GM12878 (cell line): ENCODE measurements around the gene EVI2B. TPM values are rescaled to one million over a fixed set of nuclear protein-coding genes. Genes with fewer than 3 reads are reported as not detected.

ENCODE experiments used
- ATAC-seq: fragments of 200-7000 bp; cut with Tn5 transposase; 3 replicates; pipeline ENCODE4 v1.9.1; 2020; ENCODE audit warnings: mild to moderate bottlenecking, moderate library complexity
- BruUV-seq: library from RNA; stranded (reverse); fragments of 400-500 nt; replicated peaks from 2 replicates; lab custom pipeline; 2021; lab: Mats Ljungman, UMichigan
- CTCF ChIA-PET: fragments of 300-600 bp; sonication (Branson Sonifier 250); formaldehyde crosslinking; extraction: SDS; loops from one replicate; lab custom pipeline; 2021; ENCODE audit warnings: inconsistent platforms; lab: Yijun Ruan, JAX
- POLR2A ChIA-PET: fragments of 350-600 bp; formaldehyde crosslinking; extraction: SDS; loops from one replicate; lab custom pipeline; 2021; ENCODE audit warnings: inconsistent platforms; lab: Charles Lee
- RAD21 ChIA-PET: fragments of 300-600 bp; sonication (Branson Sonifier 250); formaldehyde crosslinking; loops from one replicate; lab custom pipeline; 2023; ENCODE audit warnings: antibody characterized with exemption; ENCODE audit not compliant: unreplicated experiment; lab: Charles Lee
- SMC1A ChIA-PET: fragments of 300-600 bp; sonication (Branson Sonifier 250); formaldehyde crosslinking; loops from one replicate; lab custom pipeline; 2023; ENCODE audit not compliant: unreplicated experiment, uncharacterized antibody; lab: Charles Lee
- DNase-seq: peaks from one replicate; pipeline ENCODE4 v3.0.0-alpha.2; 2011; ENCODE audit warnings: low read depth, low spot score
- FAIRE-seq: peaks from 3 replicates; lab custom pipeline; 2011; peaks lifted over from hg19 to GRCh38; lab: Jason Lieb, UNC
- H2AFZ ChIP-seq: 2 replicates; pipeline ENCODE4 v1.6.0; 2011; ENCODE audit warnings: low read depth, low read length, control low read depth; ENCODE audit not compliant: control insufficient read depth
- H3K27ac ChIP-seq: 2 replicates; pipeline ENCODE4 v1.5.1; 2011; ENCODE audit warnings: control low read depth; ENCODE audit not compliant: control insufficient read depth, insufficient read depth
- H3K27me3 ChIP-seq, 2 experiments: replicated peaks in 1 of 2; 2 replicates each; pipeline versions ENCODE4 v1.6.0 to v1.6.1; 2011; ENCODE audit warnings: low read length in 1 of 2; ENCODE audit not compliant: control insufficient read depth in 2 of 2, insufficient read depth in 2 of 2
- H3K36me3 ChIP-seq, 2 experiments: 2 replicates each; pipeline ENCODE4 v1.5.1; 2011; ENCODE audit warnings: low read length in 1 of 2; ENCODE audit not compliant: control insufficient read depth in 2 of 2, insufficient read depth in 2 of 2
- H3K4me1 ChIP-seq: 2 replicates; pipeline ENCODE4 v1.6.1; 2011; ENCODE audit warnings: mild to moderate bottlenecking, low read length, moderate library complexity, mixed read lengths; ENCODE audit not compliant: control insufficient read depth, insufficient read depth
- H3K4me2 ChIP-seq: 2 replicates; pipeline ENCODE4 v1.6.0; 2011; ENCODE audit warnings: control low read depth; ENCODE audit not compliant: control insufficient read depth, insufficient read depth
- H3K4me3 ChIP-seq: fragments of 200-600 bp; sonication (generic); 2 replicates; pipeline ENCODE4 v1.5.1; 2016
- H3K79me2 ChIP-seq: 2 replicates; pipeline ENCODE4 v1.6.0; 2011; ENCODE audit warnings: low read length; ENCODE audit not compliant: control insufficient read depth, insufficient read depth
- H3K9ac ChIP-seq: 2 replicates; pipeline ENCODE4 v1.8.0; 2011; ENCODE audit warnings: low read length, control low read depth, mixed read lengths; ENCODE audit not compliant: control insufficient read depth, insufficient read depth
- H3K9me3 ChIP-seq: replicated peaks from 3 replicates; pipeline ENCODE4 v1.5.1; 2011; ENCODE audit warnings: mild to moderate bottlenecking, low read length; ENCODE audit not compliant: control insufficient read depth, insufficient read depth
- H4K20me1 ChIP-seq: 2 replicates; pipeline ENCODE4 v1.6.0; 2011; ENCODE audit not compliant: control insufficient read depth, insufficient read depth
- ATF2 ChIP-seq: IDR thresholded peaks from 2 replicates; pipeline ENCODE4 v1.6.1; 2012; ENCODE audit warnings: low read length, inconsistent platforms
- ATF7 ChIP-seq: fragments of 450-650 bp; IDR thresholded peaks from 2 replicates; pipeline ENCODE4 v1.6.1; 2016; ENCODE audit warnings: low read depth, mild to moderate bottlenecking
- BACH1 ChIP-seq: fragments of 450-650 bp; IDR thresholded peaks from 2 replicates; pipeline ENCODE4 v1.6.1; 2017; ENCODE audit warnings: mild to moderate bottlenecking, borderline replicate concordance
- CEBPB ChIP-seq, 2 experiments: fragments of 150-350 bp in 1 of 2; IDR thresholded peaks; 2 replicates each; pipeline ENCODE4 v1.6.1; 2012 to 2014; ENCODE audit warnings: low read depth in 2 of 2, low read length in 2 of 2, borderline replicate concordance in 1 of 2, inconsistent platforms in 1 of 2
- CHD1 ChIP-seq: IDR thresholded peaks from 2 replicates; pipeline ENCODE4 v1.6.1; 2012; ENCODE audit warnings: low read depth, low read length, improper control_type of control experiment
- CREM ChIP-seq: IDR thresholded peaks from 2 replicates; pipeline ENCODE4 v1.6.1; 2014; ENCODE audit warnings: antibody characterized with exemption, low read depth
- EED ChIP-seq: sonication (generic); IDR thresholded peaks from 2 replicates; pipeline ENCODE4 v1.6.1; 2016; ENCODE audit warnings: antibody characterized with exemption, low read depth
- EP300 ChIP-seq, 2 experiments: fragments of 150-350 bp in 1 of 2; IDR thresholded peaks; 2 replicates each; pipeline ENCODE4 v1.6.1; 2011 to 2012; ENCODE audit warnings: low read depth in 2 of 2, low read length in 2 of 2, borderline replicate concordance in 1 of 2, improper control_type of control experiment in 1 of 2, inconsistent platforms in 1 of 2; ENCODE audit not compliant: control insufficient read depth in 1 of 2
- ETV6 ChIP-seq, 2 experiments: fragments of 450-650 bp in 1 of 2; IDR thresholded peaks in 1 of 2; conservative IDR thresholded peaks in 1 of 2; 2 replicates each; pipeline ENCODE4 v1.6.1; 2014; ENCODE audit warnings: antibody characterized with exemption in 1 of 2, borderline replicate concordance in 1 of 2, low read depth in 1 of 2, mild to moderate bottlenecking in 1 of 2, moderate library complexity in 1 of 2
- FOS ChIP-seq: IDR thresholded peaks from 3 replicates; pipeline ENCODE4 v1.6.1; 2011; ENCODE audit warnings: borderline replicate concordance; ENCODE audit not compliant: insufficient read length; ENCODE audit errors: extremely low read depth
- HCFC1 ChIP-seq: fragments of 150-350 bp; IDR thresholded peaks from 2 replicates; pipeline ENCODE4 v1.6.1; 2014; ENCODE audit warnings: low read length
- IKZF2 ChIP-seq, 2 experiments: fragments of 450-650 bp; IDR thresholded peaks; 2 replicates each; pipeline ENCODE4 v1.6.1; 2017; ENCODE audit warnings: mild to moderate bottlenecking in 2 of 2, moderate library complexity in 2 of 2
- MXI1 ChIP-seq: fragments of 150-350 bp; IDR thresholded peaks from 2 replicates; pipeline ENCODE4 v1.6.1; 2011; ENCODE audit warnings: low read depth, mild to moderate bottlenecking, inconsistent platforms, low read length, improper control_type of control experiment
- NBN ChIP-seq: fragments of 450-650 bp; IDR thresholded peaks from 2 replicates; pipeline ENCODE4 v1.6.1; 2016
- RUNX3 ChIP-seq: IDR thresholded peaks from 2 replicates; pipeline ENCODE4 v1.6.1; 2012; ENCODE audit warnings: low read length, inconsistent platforms
- SKIL ChIP-seq: fragments of 450-650 bp; IDR thresholded peaks from 2 replicates; pipeline ENCODE4 v1.6.1; 2017; ENCODE audit warnings: mild to moderate bottlenecking, low read depth, inconsistent platforms; ENCODE audit not compliant: poor library complexity, severe bottlenecking
- SMAD1 ChIP-seq: fragments of 450-650 bp; IDR thresholded peaks from 2 replicates; pipeline ENCODE4 v1.6.1; 2018; ENCODE audit warnings: mild to moderate bottlenecking, low read depth; ENCODE audit not compliant: partially characterized antibody
- SPI1 ChIP-seq: IDR thresholded peaks from 2 replicates; pipeline ENCODE4 v1.6.1; 2011; ENCODE audit warnings: low read depth, mild to moderate bottlenecking, low read length, moderate library complexity, borderline replicate concordance; ENCODE audit not compliant: insufficient read depth
- TAF1 ChIP-seq: IDR thresholded peaks from 2 replicates; pipeline ENCODE4 v1.6.1; 2011; ENCODE audit warnings: mild to moderate bottlenecking, low read depth, low read length, borderline replicate concordance
- YY1 ChIP-seq: IDR thresholded peaks from 2 replicates; pipeline ENCODE4 v1.6.1; 2011; ENCODE audit warnings: low read depth, mild to moderate bottlenecking, low read length
- ZBED1 ChIP-seq: IDR thresholded peaks from 2 replicates; pipeline ENCODE4 v1.6.1; 2016; ENCODE audit warnings: borderline replicate concordance
- WGBS: methylation state at CpG from one replicate; pipeline ENCODE4 v1.1.6; 2016; ENCODE audit warnings: low lambda C conversion rate; ENCODE audit not compliant: insufficient replicate concordance, insufficient coverage; ENCODE audit errors: missing lambda C conversion rate; 5-methylcytosine and 5-hydroxymethylcytosine counted together
- in situ Hi-C: fragments of 300-500 bp; cut with MboI; formaldehyde crosslinking; loops from 9 replicates; pipeline ENCODE4 v1.14.3; 2018; ENCODE audit warnings: mixed read lengths
- intact Hi-C: fragments of 100-400 bp; cut with micrococcal nuclease; formaldehyde crosslinking; loops from one replicate; pipeline ENCODE4 v1.14.2; 2022; ENCODE audit not compliant: unreplicated experiment
- polyA plus RNA-seq, 11 experiments: library from polyadenylated mRNA; depleted of rRNA in 4 of 11; unstranded in 6 of 11; stranded (reverse) in 5 of 11; fragments of >200 nt; fragmentation: Nextera tagmentation in 4 of 11; fragmentation: Illumina TruSeq in 1 of 11; extraction: Ambion mirVana in 4 of 11; extraction: Trizol in 1 of 11; gene quantifications; 1 replicate in 1 of 11; 2 replicates in 10 of 11; pipeline versions ENCODE4 v1.2.1 to v1.2.3, GENCODE V29; 2011 to 2016; ENCODE audit warnings: inconsistent platforms in 2 of 11, missing spikeins in 2 of 11, low read depth in 1 of 11
- total RNA-seq, 4 experiments: library from RNA; depleted of rRNA in 3 of 4; stranded (reverse); fragments of >200 nt in 3 of 4; fragmentation: Illumina TruSeq in 1 of 4; extraction: Trizol in 1 of 4; gene quantifications; 2 replicates each; pipeline versions ENCODE4 v1.2.1 to v1.2.3, GENCODE V29; 2013 to 2021

The EVI2B gene
- total and polyA plus RNA-seq, 10 of the 15 experiments (the other 5 are each of a cell fraction or from before 2014, with no cell fraction given) = 26.2 to 195 (median 52.0) TPM

- under 1% methylated on average over 8 of the region's 8 CpGs for WGBS
- ChIA-PET RAD21 (interaction anchor here (1.2 to 3.3 kb wide), 6 partner anchors 8 to 169 kb away, joined by 3 to 39 read pairs (median 4); no protein-coding TSS in a partner anchor), POLR2A (interaction anchor here (0.5 to 2.6 kb wide), 3 partner anchors 8 to 617 kb away, joined by 3 to 30 read pairs (median 18); no protein-coding TSS in a partner anchor), SMC1A (interaction anchor here (0.8 to 9.5 kb wide), 12 partner anchors 9 to 176 kb away, joined by 3 to 101 read pairs (median 8); no protein-coding TSS in a partner anchor), CTCF (interaction anchor here (1.3 to 10.7 kb wide), 3 partner anchors 12 to 54 kb away, joined by 3 to 80 read pairs (median 9); no protein-coding TSS in a partner anchor)
- Histone ChIP-seq H3K79me2 (peaks cover 71% of the 10 kb centered on the region), H3K27me3 (no peaks in the 10 kb centered on the region), H3K27ac (peak overlapping the region; percentile 95), H3K4me2 (peak overlapping the region; percentile 88), H3K4me3 (peak overlapping the region; percentile 61), H3K4me1 (peaks cover 15% of the 10 kb centered on the region), H3K9me3 (no peaks in the 10 kb centered on the region; the same call in 2 of the 3 replicates), H3K36me3 (no peaks in the 10 kb centered on the region), H4K20me1 (no peaks in the 10 kb centered on the region), H2AFZ (no peak overlapping the region; the same call in 1 of the 2 replicates), H3K9ac (peak overlapping the region; percentile 68)
- DNase-seq (peak; percentile 63), ATAC-seq (peak; percentile 57), FAIRE-seq (no peak)
- intact Hi-C loops = loop anchor here (10.0 kb wide), 1 partner anchor 586 kb away; the partner anchor contains the start of gene UTP6
- no TSS peak for BruUV-seq
- in situ Hi-C loops = no loop called here
- peak; percentile 42; the same call in 1 of the 2 replicates for TF ChIP-seq EED
- TF ChIP-seq BACH1 = no peak
- TF ChIP-seq MXI1 = peak; percentile 47; the same call in 1 of the 2 replicates
- TF ChIP-seq SKIL = peak; percentile 73
- TF ChIP-seq YY1 = peak; percentile 81
- TF ChIP-seq ATF2 = peak; percentile 39; the same call in 1 of the 2 replicates
- TF ChIP-seq HCFC1 = no peak
- TF ChIP-seq TAF1 = peak; percentile 68; the same call in 1 of the 2 replicates
- TF ChIP-seq RUNX3 = peak; percentile 61; the same call in 1 of the 2 replicates
- peak; percentile 64; the same call in 1 of the 2 replicates for TF ChIP-seq CHD1
- peak in 1 of 2 experiments; percentile 14; a peak in 1 of 4 replicates for TF ChIP-seq EP300 (IDR thresholded peaks at IDR 0.05; ENCODE audit: borderline replicate concordance in 1 of 2, control insufficient read depth in 1 of 2, low read depth in 2 of 2, low read length in 2 of 2)
- peak; percentile 80 for TF ChIP-seq SPI1
- peak; percentile 79 for TF ChIP-seq ATF7
- TF ChIP-seq ETV6 (conservative IDR thresholded peaks at IDR 0.05 in 1 of 2, IDR thresholded peaks at IDR 0.05 in 1 of 2; ENCODE audit: borderline replicate concordance in 1 of 2, low read depth in 1 of 2) = no peak
- peak in 1 of 2 experiments; percentile 66; a peak in 1 of 4 replicates for TF ChIP-seq CEBPB (IDR thresholded peaks at IDR 0.05; ENCODE audit: borderline replicate concordance in 1 of 2, low read depth in 2 of 2, low read length in 2 of 2)
- TF ChIP-seq CREM = 0 out of 2 replicates have a peak, but pooled peaks have one; percentile 8
- no peak for TF ChIP-seq FOS
- peak; percentile 77 to 79 for TF ChIP-seq IKZF2 (IDR thresholded peaks at IDR 0.05)
- no peak for TF ChIP-seq SMAD1
- TF ChIP-seq NBN = peak; percentile 54; the same call in 1 of the 2 replicates
- no peak for TF ChIP-seq ZBED1
Measured at GRCh38 chr17:31318298-31318801, 4.5 kb upstream of the EVI2B start.
